Endothelial cell of umbilical vein (primary cell): ENCODE data around the gene RAB4B.

ENCODE experiments used
- CTCF ChIP-seq, 2 donors: IDR thresholded peaks; 1 replicate in 1 of 2; 2 replicates in 1 of 2; pipeline ENCODE4 v1.5.1; 2011; ENCODE audit warnings: low read length in 2 of 2, mild to moderate bottlenecking in 2 of 2, moderate library complexity in 2 of 2, control low read depth in 1 of 2, inconsistent platforms in 1 of 2, low read depth in 1 of 2; ENCODE audit not compliant: insufficient read depth in 1 of 2; ENCODE audit errors: extremely low read depth in 1 of 2
- MAX ChIP-seq: IDR thresholded peaks from 2 replicates; pipeline ENCODE4 v1.6.1; 2011; ENCODE audit not compliant: insufficient read depth, insufficient read length
- POLR2A ChIP-seq: IDR thresholded peaks from 2 replicates; pipeline ENCODE4 v1.6.1; 2012; ENCODE audit warnings: low read depth, mild to moderate bottlenecking, control low read depth, low read length
- POLR2AphosphoS5 ChIP-seq: IDR thresholded peaks from 2 replicates; pipeline ENCODE4 v1.6.1; 2012; ENCODE audit warnings: low read depth, mild to moderate bottlenecking, control low read depth, low read length, moderate library complexity; ENCODE audit not compliant: insufficient read depth

GRCh38 chr19:40797166-40797962, 19.3 kb downstream of the RAB4B start:
- TF ChIP-seq CTCF (IDR thresholded peaks at IDR 0.05; ENCODE audit: extremely low read depth in 1 of 2, insufficient read depth in 1 of 2, low read depth in 1 of 2, low read length in 2 of 2) (no peak), MAX (no peak), POLR2A (no peak), POLR2AphosphoS5 (no peak)
